Measurements from ENCODE around the gene SMC5.

DNA sequence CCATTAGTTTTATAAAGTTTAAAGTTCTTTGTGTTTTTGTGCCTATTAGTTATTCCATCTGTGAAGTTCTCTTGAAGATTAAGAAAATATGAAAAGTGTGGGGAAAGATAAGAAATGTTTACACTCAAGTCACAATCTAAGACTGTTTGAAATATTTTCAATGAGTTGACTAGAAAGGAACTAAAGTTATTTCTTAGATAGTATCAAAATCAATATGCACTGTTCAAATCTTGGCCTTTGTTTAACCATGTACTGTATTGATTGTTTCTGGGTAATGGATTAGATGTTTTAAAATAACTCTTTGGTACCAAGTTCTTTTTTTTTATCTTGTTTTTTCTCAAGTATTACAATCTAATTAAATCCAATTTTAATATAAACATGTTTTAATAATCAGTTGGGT, 46.0 kb downstream of the SMC5 start:
- TF ChIP-seq, protein P1, sequence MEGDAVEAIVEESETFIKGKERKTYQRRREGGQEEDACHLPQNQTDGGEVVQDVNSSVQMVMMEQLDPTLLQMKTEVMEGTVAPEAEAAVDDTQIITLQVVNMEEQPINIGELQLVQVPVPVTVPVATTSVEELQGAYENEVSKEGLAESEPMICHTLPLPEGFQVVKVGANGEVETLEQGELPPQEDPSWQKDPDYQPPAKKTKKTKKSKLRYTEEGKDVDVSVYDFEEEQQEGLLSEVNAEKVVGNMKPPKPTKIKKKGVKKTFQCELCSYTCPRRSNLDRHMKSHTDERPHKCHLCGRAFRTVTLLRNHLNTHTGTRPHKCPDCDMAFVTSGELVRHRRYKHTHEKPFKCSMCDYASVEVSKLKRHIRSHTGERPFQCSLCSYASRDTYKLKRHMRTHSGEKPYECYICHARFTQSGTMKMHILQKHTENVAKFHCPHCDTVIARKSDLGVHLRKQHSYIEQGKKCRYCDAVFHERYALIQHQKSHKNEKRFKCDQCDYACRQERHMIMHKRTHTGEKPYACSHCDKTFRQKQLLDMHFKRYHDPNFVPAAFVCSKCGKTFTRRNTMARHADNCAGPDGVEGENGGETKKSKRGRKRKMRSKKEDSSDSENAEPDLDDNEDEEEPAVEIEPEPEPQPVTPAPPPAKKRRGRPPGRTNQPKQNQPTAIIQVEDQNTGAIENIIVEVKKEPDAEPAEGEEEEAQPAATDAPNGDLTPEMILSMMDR (conservative IDR thresholded peaks at IDR 0.05; ENCODE audit: low read depth, low read length): no peak
- no peak for TF ChIP-seq EZH2phosphoT487 (IDR thresholded peaks at IDR 0.05; ENCODE audit: borderline replicate concordance, low read length)
